Measurements from ENCODE around the gene PLEKHA5.
"Not testable (repeated sequence)": the region's sequence is repeated elsewhere in the genome, so short reads cannot be mapped to it uniquely, and the experiment has no call there.

PLEKHA5 gene

GRCh38 chr12:19326102-19326501, 196.6 kb downstream of the PLEKHA5 start:
- DNase-seq (ENCODE audit: low read depth): no peak

DNA sequence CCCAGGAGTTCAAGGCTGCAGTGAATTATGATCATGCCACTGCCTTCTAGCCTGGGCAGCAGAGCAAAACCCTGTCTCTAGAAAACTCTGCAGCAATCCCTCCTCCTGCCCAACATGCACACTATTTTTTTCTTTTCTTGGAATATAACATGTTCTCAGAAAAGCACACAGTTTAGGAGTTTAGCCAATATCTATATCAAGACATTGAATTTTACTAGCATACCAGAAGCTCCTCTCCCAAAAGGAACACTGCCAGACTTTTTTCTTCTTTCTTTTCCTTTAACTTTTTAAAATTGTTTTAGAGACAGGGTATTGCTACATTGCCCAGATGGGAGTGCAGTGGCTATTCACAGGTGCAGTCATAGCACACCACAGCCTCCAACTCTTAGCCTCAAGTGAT, 202.7 kb downstream of the PLEKHA5 start:
- DNase-seq (ENCODE audit: low read depth): no peak

GRCh38 chr12:19338405-19338804, 208.9 kb downstream of the PLEKHA5 start:
- DNase-seq (ENCODE audit: low read depth): peak; percentile 6

- DNase-seq (ENCODE audit: low read depth): not testable (repeated sequence)
Measured at GRCh38 chr12:19350850-19351249, 221.3 kb downstream of the PLEKHA5 start.

- no peak for DNase-seq (ENCODE audit: low read depth)
Measured at GRCh38 chr12:19351346-19351745, 221.8 kb downstream of the PLEKHA5 start.

DNA sequence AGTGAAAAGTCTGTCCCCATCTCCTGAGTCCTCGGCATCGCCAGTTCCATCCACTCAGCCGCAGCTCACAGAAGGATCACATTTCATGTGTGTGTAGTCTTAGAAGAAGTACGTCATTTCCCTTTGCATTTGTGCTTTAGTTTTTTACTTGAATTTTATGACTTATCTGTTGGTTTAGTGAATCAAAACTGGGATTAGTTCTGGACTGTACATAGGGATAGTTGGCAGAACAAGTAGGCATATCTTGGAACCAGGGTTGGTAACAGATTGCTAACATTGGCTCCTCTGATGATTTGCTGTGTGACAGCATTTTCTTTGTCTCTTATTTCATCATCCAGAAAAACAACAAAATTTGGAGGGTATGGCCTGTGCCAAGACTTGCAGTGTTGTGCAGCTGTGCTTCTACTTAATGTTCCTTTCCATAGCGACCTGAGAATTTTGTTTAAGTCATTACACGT, 240.2 kb downstream of the PLEKHA5 start:
- no peak for DNase-seq (ENCODE audit: low read depth)

DNA sequence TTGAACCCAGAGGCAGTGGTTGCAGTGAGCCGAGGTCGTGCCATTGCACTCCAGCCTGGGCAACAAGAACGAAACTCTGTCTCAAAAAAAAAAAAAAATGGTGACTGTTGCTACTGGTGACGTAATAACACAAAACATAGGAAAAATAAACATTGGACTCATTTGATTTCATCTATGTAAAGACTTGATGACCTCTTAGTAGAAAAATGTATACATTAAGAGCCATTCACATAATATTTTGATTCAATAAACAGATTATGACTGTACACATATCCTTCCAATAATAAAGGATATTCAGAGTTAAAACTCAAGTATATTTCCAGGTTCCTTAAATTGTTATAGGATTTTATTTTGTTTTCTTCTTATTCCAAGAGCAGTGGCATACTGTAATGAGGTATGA, 244.1 kb downstream of the PLEKHA5 start:
- DNase-seq (ENCODE audit: low read depth): peak; percentile 41

GRCh38 chr12:19375888-19376287, 246.4 kb downstream of the PLEKHA5 start:
- DNase-seq (ENCODE audit: low read depth): no peak

GRCh38 chr12:19376691-19377090, 247.2 kb downstream of the PLEKHA5 start:
- no peak for DNase-seq (ENCODE audit: low read depth)

DNA sequence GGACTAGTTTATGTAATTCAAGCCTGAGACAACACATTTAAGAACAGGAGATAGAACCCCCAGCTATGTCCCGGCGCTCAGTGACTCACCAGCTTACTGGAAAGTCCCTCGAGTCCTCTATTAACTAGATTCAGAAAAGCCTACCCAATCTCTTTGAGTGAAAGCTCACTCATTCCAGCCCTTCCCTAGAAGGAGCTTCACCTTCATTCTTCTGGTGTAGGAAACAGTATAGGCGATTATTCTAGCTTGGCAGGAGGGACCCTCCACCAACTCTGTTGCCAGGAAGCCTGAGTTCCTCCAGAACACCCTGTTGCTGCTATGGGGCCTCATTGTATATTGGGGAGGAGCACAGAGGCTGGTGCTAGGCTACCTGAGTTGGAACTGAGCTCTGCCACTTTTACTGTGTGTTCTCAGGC, 252.6 kb downstream of the PLEKHA5 start:
- peak; percentile 88 for DNase-seq (ENCODE audit: low read depth)

DNA sequence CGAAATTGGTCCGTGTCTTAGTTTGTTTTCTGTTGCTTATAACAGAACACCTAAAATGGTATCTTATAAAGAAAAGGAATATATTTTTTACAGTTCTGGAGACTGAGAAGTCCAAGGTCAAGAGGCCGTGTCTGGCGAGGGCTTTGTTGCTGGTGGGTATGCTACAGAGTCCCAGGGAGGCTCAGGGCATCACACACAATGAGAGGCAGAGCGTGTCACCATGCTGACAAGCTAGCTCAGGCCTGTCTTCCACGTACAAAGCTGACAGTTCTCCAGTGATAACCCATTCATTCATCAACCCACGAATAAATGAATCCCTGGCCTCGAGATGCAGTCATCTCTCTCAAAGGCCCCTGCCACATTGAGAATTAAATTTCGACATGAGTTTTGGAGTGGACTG, 253.0 kb downstream of the PLEKHA5 start:
- no peak for DNase-seq (ENCODE audit: low read depth)

DNA sequence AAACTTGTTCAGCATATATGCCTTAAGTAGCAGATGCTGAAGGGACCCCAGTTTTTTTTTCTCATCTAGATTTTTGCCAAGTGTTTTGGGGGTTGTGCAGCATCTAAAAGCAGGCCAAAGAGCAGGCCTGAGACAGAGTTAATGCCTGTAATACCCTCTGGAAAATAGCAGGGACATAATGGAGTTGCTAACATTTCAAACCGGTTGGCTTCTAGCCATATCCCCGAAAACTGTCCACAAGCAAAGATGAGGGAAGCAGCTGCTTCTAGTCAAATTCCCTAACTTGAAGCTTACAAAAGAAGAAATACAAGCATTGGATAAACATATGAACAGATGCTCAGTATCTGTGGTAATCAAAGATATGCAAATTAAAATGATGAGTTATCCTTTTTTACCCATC, 257.6 kb downstream of the PLEKHA5 start:
- no peak for DNase-seq (ENCODE audit: low read depth)

- no peak for DNase-seq (ENCODE audit: low read depth)
Measured at GRCh38 chr12:19388131-19388549, 258.6 kb downstream of the PLEKHA5 start.

- no peak for DNase-seq (ENCODE audit: low read depth)
Measured at GRCh38 chr12:19390051-19390598, 260.6 kb downstream of the PLEKHA5 start.

DNA sequence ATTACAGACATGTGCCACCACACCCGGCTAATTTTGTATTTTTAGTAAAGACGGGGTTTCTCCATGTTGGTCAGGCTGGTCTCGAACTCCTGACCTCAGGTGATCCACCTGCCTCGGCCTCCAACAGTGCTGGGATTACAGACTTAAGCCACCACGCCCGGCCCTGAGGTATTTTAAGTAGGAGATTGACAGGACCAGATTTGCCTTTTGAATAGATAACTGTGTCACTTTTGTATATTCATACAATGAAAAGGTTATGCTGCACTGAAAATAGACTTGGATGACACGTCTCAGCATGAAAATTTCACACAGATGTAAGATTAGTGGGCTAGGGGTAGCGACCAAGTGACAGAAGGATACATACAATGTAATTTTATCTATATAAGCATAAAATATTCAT, 263.1 kb downstream of the PLEKHA5 start:
- not testable (repeated sequence) for DNase-seq (ENCODE audit: low read depth)

DNA sequence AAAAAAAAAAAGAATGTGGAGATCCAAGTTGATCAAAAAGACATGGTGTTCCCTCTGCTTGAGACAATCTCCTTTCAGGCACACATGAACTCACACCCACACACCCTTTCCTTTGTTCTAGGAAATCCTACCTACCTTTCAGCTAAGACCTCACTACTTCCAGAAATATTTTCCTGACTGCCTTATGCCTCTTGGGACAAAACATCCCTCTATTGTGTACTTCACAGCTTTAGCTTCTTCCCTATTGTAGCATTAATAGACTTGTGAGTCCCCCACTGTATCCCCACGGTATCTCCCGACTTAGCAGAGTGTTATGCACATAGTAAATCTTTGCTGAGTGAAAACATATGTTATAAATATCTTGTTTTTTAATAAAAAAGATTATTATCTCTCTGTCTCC, 264.9 kb downstream of the PLEKHA5 start:
- DNase-seq (ENCODE audit: low read depth): no peak

- peak; percentile 30 for DNase-seq (ENCODE audit: low read depth)
Measured at GRCh38 chr12:19397534-19397933, 268.0 kb downstream of the PLEKHA5 start.

DNA sequence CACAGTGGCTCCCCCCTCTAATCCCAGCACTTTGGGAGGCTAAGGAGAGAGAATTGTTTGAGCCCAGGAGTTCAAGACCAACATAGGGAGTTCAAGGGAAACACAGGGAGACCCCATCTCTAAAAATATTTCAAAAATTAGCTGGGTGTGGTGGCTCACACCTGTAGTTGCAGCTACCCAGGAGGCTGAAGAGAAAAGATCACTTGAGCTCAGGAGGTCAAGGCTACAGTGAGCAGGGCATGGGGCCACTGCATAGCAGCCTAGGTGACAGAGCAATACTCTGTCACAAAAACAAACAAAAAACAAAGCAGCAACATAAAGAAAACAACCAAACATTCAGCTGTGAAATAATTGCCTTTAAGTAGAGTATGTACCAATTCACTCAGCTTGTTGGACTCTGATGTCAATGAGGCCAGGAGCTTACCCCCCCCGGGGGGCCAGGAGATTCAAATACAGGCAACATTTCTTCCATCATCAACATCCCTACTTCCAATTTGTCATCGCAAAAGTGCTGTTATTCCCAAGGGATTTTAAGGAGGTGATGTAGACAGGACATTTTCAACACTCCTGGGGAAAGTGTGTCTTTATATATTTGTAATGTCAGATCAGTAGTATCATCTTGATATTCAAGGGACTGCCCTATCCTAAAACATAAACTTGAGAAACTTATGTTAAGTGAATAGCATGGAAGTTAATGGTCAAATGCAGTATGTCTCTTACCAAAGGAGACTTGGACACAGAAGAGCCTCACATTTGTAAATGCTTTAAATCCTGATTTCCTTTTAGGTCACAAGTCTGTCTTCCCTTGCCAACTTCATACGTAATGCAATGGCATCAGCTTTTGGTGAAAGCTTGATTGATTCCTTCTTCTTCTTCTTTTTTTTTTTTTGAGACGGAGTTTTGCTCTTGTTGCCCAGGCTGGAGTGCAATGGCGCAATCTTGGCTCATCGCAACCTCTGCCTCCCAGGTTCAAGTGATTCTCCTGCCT, 269.1 kb downstream of the PLEKHA5 start:
- DNase-seq (ENCODE audit: low read depth): no peak

- not testable (repeated sequence) for DNase-seq (ENCODE audit: low read depth)
Measured at GRCh38 chr12:19400649-19401285, 271.2 kb downstream of the PLEKHA5 start.

GRCh38 chr12:19402211-19402610, 272.7 kb downstream of the PLEKHA5 start:
- no peak for DNase-seq (ENCODE audit: low read depth)

DNA sequence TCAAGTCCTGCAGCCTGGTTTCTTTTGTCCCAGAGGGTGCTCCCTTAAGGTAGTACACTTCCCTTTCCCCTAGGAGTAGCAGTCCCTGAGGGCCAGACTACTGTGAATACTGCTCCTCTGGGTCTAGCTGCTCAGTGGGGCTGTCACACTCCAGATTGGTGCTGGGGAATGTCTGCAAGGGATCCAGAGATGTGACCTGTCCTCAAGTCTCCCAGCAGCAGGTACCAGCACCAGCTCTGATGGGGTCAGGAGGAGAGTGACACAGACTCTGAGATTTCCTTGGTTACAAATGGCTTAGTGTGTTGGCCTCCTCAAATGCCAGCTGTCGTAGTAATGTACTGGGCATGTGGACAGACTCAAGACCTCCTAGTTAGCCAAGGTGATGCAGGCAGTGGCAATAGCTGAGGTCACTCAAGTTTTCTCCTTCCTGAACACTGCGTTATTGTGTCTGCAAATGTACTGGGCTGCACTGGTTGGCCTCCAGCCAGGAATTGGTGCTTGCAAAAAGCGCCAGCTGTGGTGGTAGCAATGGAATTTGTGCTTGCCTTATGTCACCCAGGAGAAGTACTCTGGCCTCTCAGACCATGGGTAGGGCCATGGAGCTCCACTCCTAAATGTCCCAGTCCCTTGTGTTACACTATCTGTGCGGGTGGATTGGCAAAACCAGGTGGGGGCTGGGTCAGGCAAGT, 273.4 kb downstream of the PLEKHA5 start:
- DNase-seq (ENCODE audit: low read depth): no peak

GRCh38 chr12:19404242-19404880, 274.8 kb downstream of the PLEKHA5 start:
- no peak for DNase-seq (ENCODE audit: low read depth)

Measured in ELR (cell line).